ENCODE measurements around the gene MRPS31. TPM values are rescaled to one million over a fixed set of nuclear protein-coding genes. Genes with fewer than 3 reads are reported as not detected.

Gene MRPS31
- 21.7 and 22.5 TPM in 2 replicates for total RNA-seq

GRCh38 chr13:40770934-40771618 is at the start of gene MRPS31:
Gene MRPS31 (minus strand): TSS chr13:40771190. CDS start chr13:40771136, 54 bp downstream.
- H3K27me3 ChIP-seq (ENCODE audit: control insufficient read depth, insufficient read depth, low read length): no peaks in the 10 kb centered on the region
- peak within 1 kb of the TSS; percentile 99 for H3K4me3 ChIP-seq (ENCODE audit: low read depth, low read length)
- H3K36me3 ChIP-seq (ENCODE audit: control insufficient read depth, insufficient read depth, low read length): no peaks in the 10 kb centered on the region
- no peak for TF ChIP-seq CTCF (IDR thresholded peaks at IDR 0.05; ENCODE audit: insufficient read depth, low read length, poor library complexity, severe bottlenecking)
- peak; percentile 65 for DNase-seq (ENCODE audit: low read depth)

- H3K36me3 ChIP-seq (ENCODE audit: control insufficient read depth, insufficient read depth, low read length): no peaks in the 10 kb centered on the region
- no peak for DNase-seq (ENCODE audit: low read depth)
- no peak overlapping the region for H3K4me3 ChIP-seq (ENCODE audit: low read depth, low read length)
- H3K27me3 ChIP-seq (ENCODE audit: control insufficient read depth, insufficient read depth, low read length): no peaks in the 10 kb centered on the region
- TF ChIP-seq CTCF (IDR thresholded peaks at IDR 0.05; ENCODE audit: insufficient read depth, low read length, poor library complexity, severe bottlenecking): no peak
Measured at GRCh38 chr13:40819797-40820315, 48.9 kb upstream of the MRPS31 start.

GRCh38 chr13:40818926-40819325 is 47.9 kb upstream of the MRPS31 start:
- TF ChIP-seq CTCF (IDR thresholded peaks at IDR 0.05; ENCODE audit: insufficient read depth, low read length, poor library complexity, severe bottlenecking): no peak
- Histone ChIP-seq H3K27me3 (ENCODE audit: control insufficient read depth, insufficient read depth, low read length) (no peaks in the 10 kb centered on the region), H3K36me3 (ENCODE audit: control insufficient read depth, insufficient read depth, low read length) (no peaks in the 10 kb centered on the region), H3K4me3 (ENCODE audit: low read depth, low read length) (no peak overlapping the region)
- DNase-seq (ENCODE audit: low read depth): no peak

GRCh38 chr13:40814803-40815202 is 43.8 kb upstream of the MRPS31 start:
- Histone ChIP-seq H3K4me3 (ENCODE audit: low read depth, low read length) (no peak overlapping the region), H3K36me3 (ENCODE audit: control insufficient read depth, insufficient read depth, low read length) (peaks cover 3% of the 10 kb centered on the region), H3K27me3 (ENCODE audit: control insufficient read depth, insufficient read depth, low read length) (no peaks in the 10 kb centered on the region)
- no peak for TF ChIP-seq CTCF (IDR thresholded peaks at IDR 0.05; ENCODE audit: insufficient read depth, low read length, poor library complexity, severe bottlenecking)
- no peak for DNase-seq (ENCODE audit: low read depth)

GRCh38 chr13:40813667-40814454 is 42.9 kb upstream of the MRPS31 start:
- no peaks in the 10 kb centered on the region for H3K27me3 ChIP-seq (ENCODE audit: control insufficient read depth, insufficient read depth, low read length)
- no peak for DNase-seq (ENCODE audit: low read depth)
- no peak overlapping the region for H3K4me3 ChIP-seq (ENCODE audit: low read depth, low read length)
- TF ChIP-seq CTCF (IDR thresholded peaks at IDR 0.05; ENCODE audit: insufficient read depth, low read length, poor library complexity, severe bottlenecking): peak; percentile 37
- peaks cover 3% of the 10 kb centered on the region for H3K36me3 ChIP-seq (ENCODE audit: control insufficient read depth, insufficient read depth, low read length)

Measured in kidney epithelial cell (primary cell).